GM12878 (cell line): ENCODE results near the gene FZD2. TPM values are rescaled to one million over a fixed set of nuclear protein-coding genes. Genes with fewer than 3 reads are reported as not detected.
"Not testable (repeated sequence)": the region's sequence is repeated elsewhere in the genome, so short reads cannot be mapped to it uniquely, and the experiment has no call there.

Experiments
- ATAC-seq: fragments of 200-7000 bp; cut with Tn5 transposase; 3 replicates; pipeline ENCODE4 v1.9.1; 2020; ENCODE audit warnings: mild to moderate bottlenecking, moderate library complexity
- BruUV-seq: library from RNA; stranded (reverse); fragments of 400-500 nt; replicated peaks from 2 replicates; lab custom pipeline; 2021; lab: Mats Ljungman, UMichigan
- CTCF ChIA-PET: fragments of 300-600 bp; sonication (Branson Sonifier 250); formaldehyde crosslinking; extraction: SDS; loops from one replicate; lab custom pipeline; 2021; ENCODE audit warnings: inconsistent platforms; lab: Yijun Ruan, JAX
- POLR2A ChIA-PET: fragments of 350-600 bp; formaldehyde crosslinking; extraction: SDS; loops from one replicate; lab custom pipeline; 2021; ENCODE audit warnings: inconsistent platforms; lab: Charles Lee
- RAD21 ChIA-PET: fragments of 300-600 bp; sonication (Branson Sonifier 250); formaldehyde crosslinking; loops from one replicate; lab custom pipeline; 2023; ENCODE audit warnings: antibody characterized with exemption; ENCODE audit not compliant: unreplicated experiment; lab: Charles Lee
- SMC1A ChIA-PET: fragments of 300-600 bp; sonication (Branson Sonifier 250); formaldehyde crosslinking; loops from one replicate; lab custom pipeline; 2023; ENCODE audit not compliant: unreplicated experiment, uncharacterized antibody; lab: Charles Lee
- DNase-seq: peaks from one replicate; pipeline ENCODE4 v3.0.0-alpha.2; 2011; ENCODE audit warnings: low read depth, low spot score
- FAIRE-seq: peaks from 3 replicates; lab custom pipeline; 2011; peaks lifted over from hg19 to GRCh38; lab: Jason Lieb, UNC
- H2AFZ ChIP-seq: 2 replicates; pipeline ENCODE4 v1.6.0; 2011; ENCODE audit warnings: low read depth, low read length, control low read depth; ENCODE audit not compliant: control insufficient read depth
- H3K27ac ChIP-seq: 2 replicates; pipeline ENCODE4 v1.5.1; 2011; ENCODE audit warnings: control low read depth; ENCODE audit not compliant: control insufficient read depth, insufficient read depth
- H3K27me3 ChIP-seq, 2 experiments: replicated peaks in 1 of 2; 2 replicates each; pipeline versions ENCODE4 v1.6.0 to v1.6.1; 2011; ENCODE audit warnings: low read length in 1 of 2; ENCODE audit not compliant: control insufficient read depth in 2 of 2, insufficient read depth in 2 of 2
- H3K36me3 ChIP-seq, 2 experiments: 2 replicates each; pipeline ENCODE4 v1.5.1; 2011; ENCODE audit warnings: low read length in 1 of 2; ENCODE audit not compliant: control insufficient read depth in 2 of 2, insufficient read depth in 2 of 2
- H3K4me1 ChIP-seq: 2 replicates; pipeline ENCODE4 v1.6.1; 2011; ENCODE audit warnings: mild to moderate bottlenecking, low read length, moderate library complexity, mixed read lengths; ENCODE audit not compliant: control insufficient read depth, insufficient read depth
- H3K4me2 ChIP-seq: 2 replicates; pipeline ENCODE4 v1.6.0; 2011; ENCODE audit warnings: control low read depth; ENCODE audit not compliant: control insufficient read depth, insufficient read depth
- H3K4me3 ChIP-seq: fragments of 200-600 bp; sonication (generic); 2 replicates; pipeline ENCODE4 v1.5.1; 2016
- H3K79me2 ChIP-seq: 2 replicates; pipeline ENCODE4 v1.6.0; 2011; ENCODE audit warnings: low read length; ENCODE audit not compliant: control insufficient read depth, insufficient read depth
- H3K9ac ChIP-seq: 2 replicates; pipeline ENCODE4 v1.8.0; 2011; ENCODE audit warnings: low read length, control low read depth, mixed read lengths; ENCODE audit not compliant: control insufficient read depth, insufficient read depth
- H3K9me3 ChIP-seq: replicated peaks from 3 replicates; pipeline ENCODE4 v1.5.1; 2011; ENCODE audit warnings: mild to moderate bottlenecking, low read length; ENCODE audit not compliant: control insufficient read depth, insufficient read depth
- H4K20me1 ChIP-seq: 2 replicates; pipeline ENCODE4 v1.6.0; 2011; ENCODE audit not compliant: control insufficient read depth, insufficient read depth
- ASH2L ChIP-seq: fragments of 300-600, 200-600 bp; sonication (generic); IDR thresholded peaks from 2 replicates; pipeline ENCODE4 v1.6.1; 2017; ENCODE audit warnings: low read depth, mild to moderate bottlenecking, borderline replicate concordance
- BRCA1 ChIP-seq: IDR thresholded peaks from 2 replicates; pipeline ENCODE4 v1.6.1; 2011; ENCODE audit warnings: low read depth, low read length, improper control_type of control experiment
- PBX3 ChIP-seq: IDR thresholded peaks from 2 replicates; pipeline ENCODE4 v1.6.1; 2011; ENCODE audit warnings: mild to moderate bottlenecking, low read depth, low read length, moderate library complexity; ENCODE audit not compliant: insufficient replicate concordance
- PKNOX1 ChIP-seq: fragments of 450-650 bp; IDR thresholded peaks from 2 replicates; pipeline ENCODE4 v1.6.1; 2016; ENCODE audit warnings: mild to moderate bottlenecking
- POU2F2 ChIP-seq: IDR thresholded peaks from 3 replicates; pipeline ENCODE4 v1.6.1; 2011; ENCODE audit warnings: low read depth, mild to moderate bottlenecking, low read length, borderline replicate concordance
- RAD21 ChIP-seq: IDR thresholded peaks from 2 replicates; pipeline ENCODE4 v1.6.1; 2011; ENCODE audit warnings: mild to moderate bottlenecking, low read depth, low read length, moderate library complexity; ENCODE audit not compliant: insufficient read depth
- WGBS: methylation state at CpG from one replicate; pipeline ENCODE4 v1.1.6; 2016; ENCODE audit warnings: low lambda C conversion rate; ENCODE audit not compliant: insufficient replicate concordance, insufficient coverage; ENCODE audit errors: missing lambda C conversion rate; 5-methylcytosine and 5-hydroxymethylcytosine counted together
- in situ Hi-C: fragments of 300-500 bp; cut with MboI; formaldehyde crosslinking; loops from 9 replicates; pipeline ENCODE4 v1.14.3; 2018; ENCODE audit warnings: mixed read lengths
- intact Hi-C: fragments of 100-400 bp; cut with micrococcal nuclease; formaldehyde crosslinking; loops from one replicate; pipeline ENCODE4 v1.14.2; 2022; ENCODE audit not compliant: unreplicated experiment
- polyA plus RNA-seq, 11 experiments: library from polyadenylated mRNA; depleted of rRNA in 4 of 11; unstranded in 6 of 11; stranded (reverse) in 5 of 11; fragments of >200 nt; fragmentation: Nextera tagmentation in 4 of 11; fragmentation: Illumina TruSeq in 1 of 11; extraction: Ambion mirVana in 4 of 11; extraction: Trizol in 1 of 11; gene quantifications; 1 replicate in 1 of 11; 2 replicates in 10 of 11; pipeline versions ENCODE4 v1.2.1 to v1.2.3, GENCODE V29; 2011 to 2016; ENCODE audit warnings: inconsistent platforms in 2 of 11, missing spikeins in 2 of 11, low read depth in 1 of 11
- total RNA-seq, 4 experiments: library from RNA; depleted of rRNA in 3 of 4; stranded (reverse); fragments of >200 nt in 3 of 4; fragmentation: Illumina TruSeq in 1 of 4; extraction: Trizol in 1 of 4; gene quantifications; 2 replicates each; pipeline versions ENCODE4 v1.2.1 to v1.2.3, GENCODE V29; 2013 to 2021
- TF ChIP-seq, protein P1 (sequence below), 3 experiments: IDR thresholded peaks in 2 of 3; conservative IDR thresholded peaks in 1 of 3; 2 replicates each; pipeline ENCODE4 v1.5.1; 2011; ENCODE audit warnings: low read depth in 3 of 3, low read length in 3 of 3, mild to moderate bottlenecking in 3 of 3, control low read depth in 2 of 3, moderate library complexity in 2 of 3, inconsistent platforms in 1 of 3, mixed read lengths in 1 of 3; ENCODE audit not compliant: control insufficient read depth in 2 of 3, insufficient read depth in 1 of 3; ENCODE audit errors: extremely low read depth in 1 of 3
- TF ChIP-seq, protein P2 (sequence below): fragments of 450-650 bp; IDR thresholded peaks from 2 replicates; pipeline ENCODE4 v1.6.1; 2016; ENCODE audit warnings: mild to moderate bottlenecking

FZD2 gene
- total and polyA plus RNA-seq, 10 of the 15 experiments (the other 5 are each of a cell fraction or from before 2014, with no cell fraction given) = 0.09 to 4.2 (median 0.63) TPM; not detected in 1

DNA sequence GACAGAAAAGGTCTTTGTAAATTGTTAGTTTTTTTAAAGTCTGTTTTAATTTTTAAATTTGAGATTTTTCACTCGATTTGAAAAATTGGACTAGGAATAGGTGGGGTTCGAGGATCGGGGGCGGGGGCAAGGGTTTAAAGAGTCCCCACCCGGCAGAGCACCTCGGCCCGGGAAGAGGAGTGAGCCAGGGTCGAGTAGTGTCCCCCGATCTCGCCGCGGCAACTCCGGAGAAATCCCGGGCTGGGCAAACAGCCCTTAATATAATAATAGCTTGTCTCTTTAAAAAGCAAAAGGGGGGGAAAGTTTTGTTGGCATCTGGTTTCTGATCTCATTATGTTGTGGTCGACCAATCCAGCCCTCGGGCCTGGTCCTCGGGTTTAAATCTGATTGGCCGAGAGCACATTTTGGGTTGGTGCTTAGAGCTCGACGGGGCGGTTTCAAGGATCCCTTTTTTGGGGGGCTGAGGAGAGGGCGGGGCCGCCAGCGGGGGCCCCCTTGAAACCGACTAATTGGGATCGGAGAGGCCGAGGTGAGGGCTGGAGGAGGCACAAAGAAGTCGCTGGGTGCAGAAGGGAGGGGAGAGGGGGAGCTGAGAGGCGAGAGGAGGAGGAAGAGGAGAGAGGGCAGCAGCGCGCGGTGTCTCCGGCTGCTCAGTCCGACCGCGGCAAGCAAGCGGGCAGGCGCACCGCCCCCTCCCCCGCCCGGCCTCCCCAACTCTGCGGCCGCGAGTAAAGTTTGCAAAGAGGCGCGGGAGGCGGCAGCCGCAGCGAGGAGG, at the start of gene FZD2 (continued):
- no peak for TF ChIP-seq BRCA1
- no peak for TF ChIP-seq ASH2L

GRCh38 chr17:44511241-44512134, 45.8 kb upstream of the FZD2 start:
- H3K79me2 ChIP-seq, H4K20me1 ChIP-seq, SMC1A ChIA-PET, BruUV-seq, H3K27me3 ChIP-seq, H3K9ac ChIP-seq, H3K27ac ChIP-seq, H3K36me3 ChIP-seq, H3K4me1 ChIP-seq, FAIRE-seq, DNase-seq, H3K4me2 ChIP-seq, intact Hi-C loops, H3K4me3 ChIP-seq, H3K9me3 ChIP-seq: not testable (repeated sequence)
- in situ Hi-C loops = loop anchor here (25.0 kb wide), 1 partner anchor 299 kb away; the partner anchor contains the start of gene UBTF
- peak; percentile 62 for ATAC-seq
- ChIA-PET POLR2A (interaction anchor here (0.6 to 0.7 kb wide), 4 partner anchors 7 to 207 kb away, joined by 3 to 6 read pairs (median 4); no protein-coding TSS in a partner anchor), CTCF (interaction anchor here (0.8 to 1.2 kb wide), 2 partner anchors 8 to 115 kb away, joined by 3 read pairs; partner anchors contain the start of gene GPATCH8), RAD21 (interaction anchor here (1.0 kb wide), 1 partner anchor 12 kb away, joined by 4 read pairs; no protein-coding TSS in a partner anchor)
- WGBS = 31% methylated on average over 14 of the region's 14 CpGs
- peak overlapping the region; percentile 9 for H2AFZ ChIP-seq
- TF ChIP-seq, protein P1, sequence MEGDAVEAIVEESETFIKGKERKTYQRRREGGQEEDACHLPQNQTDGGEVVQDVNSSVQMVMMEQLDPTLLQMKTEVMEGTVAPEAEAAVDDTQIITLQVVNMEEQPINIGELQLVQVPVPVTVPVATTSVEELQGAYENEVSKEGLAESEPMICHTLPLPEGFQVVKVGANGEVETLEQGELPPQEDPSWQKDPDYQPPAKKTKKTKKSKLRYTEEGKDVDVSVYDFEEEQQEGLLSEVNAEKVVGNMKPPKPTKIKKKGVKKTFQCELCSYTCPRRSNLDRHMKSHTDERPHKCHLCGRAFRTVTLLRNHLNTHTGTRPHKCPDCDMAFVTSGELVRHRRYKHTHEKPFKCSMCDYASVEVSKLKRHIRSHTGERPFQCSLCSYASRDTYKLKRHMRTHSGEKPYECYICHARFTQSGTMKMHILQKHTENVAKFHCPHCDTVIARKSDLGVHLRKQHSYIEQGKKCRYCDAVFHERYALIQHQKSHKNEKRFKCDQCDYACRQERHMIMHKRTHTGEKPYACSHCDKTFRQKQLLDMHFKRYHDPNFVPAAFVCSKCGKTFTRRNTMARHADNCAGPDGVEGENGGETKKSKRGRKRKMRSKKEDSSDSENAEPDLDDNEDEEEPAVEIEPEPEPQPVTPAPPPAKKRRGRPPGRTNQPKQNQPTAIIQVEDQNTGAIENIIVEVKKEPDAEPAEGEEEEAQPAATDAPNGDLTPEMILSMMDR (IDR thresholded peaks at IDR 0.05 in 2 of 3, conservative IDR thresholded peaks at IDR 0.05 in 1 of 3; ENCODE audit: control insufficient read depth in 2 of 3, extremely low read depth in 1 of 3, insufficient read depth in 1 of 3, low read depth in 3 of 3, low read length in 3 of 3) = 0 out of 6 replicates have a peak, but pooled peaks of 1 of the 3 experiments have one; percentile 0
- TF ChIP-seq PKNOX1 = peak; percentile 89
- peak; percentile 39 for TF ChIP-seq PBX3
- 0 out of 2 replicates have a peak, but pooled peaks have one; percentile 6 for TF ChIP-seq RAD21
- TF ChIP-seq POU2F2 = peak; percentile 67; the same call in 2 of the 3 replicates
- TF ChIP-seq, protein P2, sequence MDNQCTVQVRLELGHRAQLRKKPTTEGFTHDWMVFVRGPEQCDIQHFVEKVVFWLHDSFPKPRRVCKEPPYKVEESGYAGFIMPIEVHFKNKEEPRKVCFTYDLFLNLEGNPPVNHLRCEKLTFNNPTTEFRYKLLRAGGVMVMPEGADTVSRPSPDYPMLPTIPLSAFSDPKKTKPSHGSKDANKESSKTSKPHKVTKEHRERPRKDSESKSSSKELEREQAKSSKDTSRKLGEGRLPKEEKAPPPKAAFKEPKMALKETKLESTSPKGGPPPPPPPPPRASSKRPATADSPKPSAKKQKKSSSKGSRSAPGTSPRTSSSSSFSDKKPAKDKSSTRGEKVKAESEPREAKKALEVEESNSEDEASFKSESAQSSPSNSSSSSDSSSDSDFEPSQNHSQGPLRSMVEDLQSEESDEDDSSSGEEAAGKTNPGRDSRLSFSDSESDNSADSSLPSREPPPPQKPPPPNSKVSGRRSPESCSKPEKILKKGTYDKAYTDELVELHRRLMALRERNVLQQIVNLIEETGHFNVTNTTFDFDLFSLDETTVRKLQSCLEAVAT = peak; percentile 82; the same call in 1 of the 2 replicates
